Naive thymus-derived CD4-positive, alpha-beta T cell (primary cell): ENCODE results near the gene NRAS. TPM values are rescaled to one million over a fixed set of nuclear protein-coding genes. Genes with fewer than 3 reads are reported as not detected.
"Not testable (repeated sequence)": the region's sequence is repeated elsewhere in the genome, so short reads cannot be mapped to it uniquely, and the experiment has no call there.

Source experiments
- ATAC-seq: fragments of 150-1000 bp; cut with Tn5 transposase; 2 replicates; pipeline ENCODE4 v1.10.0; 2021; ENCODE audit warnings: mild to moderate bottlenecking, moderate library complexity
- CTCF ChIA-PET: fragments of 350-600 bp; sonication (Branson Sonifier 250); formaldehyde crosslinking; loops from one replicate; lab custom pipeline; 2021; ENCODE audit warnings: antibody characterized with exemption; lab: Charles Lee
- POLR2A ChIA-PET: fragments of 350-600 bp; sonication (Branson Sonifier 250); formaldehyde crosslinking; loops from one replicate; lab custom pipeline; 2021; ENCODE audit warnings: antibody characterized with exemption, inconsistent platforms; lab: Charles Lee
- DNase-seq, 9 donors: peaks; one replicate each; pipeline versions ENCODE4 v3.0.0 to v3.0.0-alpha.2; 2020 to 2022; ENCODE audit warnings: mixed read lengths in 1 of 9
- H3K27ac ChIP-seq: one replicate; pipeline ENCODE4 v1.7.0; 2013; ENCODE audit warnings: mild to moderate bottlenecking, low read depth, low read length, moderate library complexity
- H3K27me3 ChIP-seq, 2 donors: one replicate each; pipeline ENCODE4 v1.7.0; 2013; ENCODE audit warnings: low read length in 2 of 2, mild to moderate bottlenecking in 2 of 2, moderate library complexity in 2 of 2; ENCODE audit not compliant: control insufficient read depth in 2 of 2, insufficient read depth in 2 of 2
- H3K36me3 ChIP-seq, 3 experiments: 1 replicate in 2 of 3; 2 replicates in 1 of 3; pipeline ENCODE4 v1.7.0; 2013; ENCODE audit warnings: low read length in 3 of 3, mild to moderate bottlenecking in 3 of 3, moderate library complexity in 1 of 3; ENCODE audit not compliant: insufficient read depth in 3 of 3, control insufficient read depth in 2 of 3
- H3K4me1 ChIP-seq, 2 donors: one replicate each; pipeline ENCODE4 v1.7.0; 2013; ENCODE audit warnings: low read length in 2 of 2, mild to moderate bottlenecking in 2 of 2, moderate library complexity in 1 of 2; ENCODE audit not compliant: control insufficient read depth in 2 of 2, insufficient read depth in 2 of 2
- H3K4me3 ChIP-seq: 2 replicates; pipeline ENCODE4 v1.7.0; 2013; ENCODE audit warnings: mild to moderate bottlenecking, low read length
- H3K9me3 ChIP-seq, 3 experiments: 1 replicate in 2 of 3; 2 replicates in 1 of 3; pipeline ENCODE4 v1.7.0; 2013; ENCODE audit warnings: low read length in 3 of 3; ENCODE audit not compliant: control insufficient read depth in 2 of 3
- H3K27ac Mint-ChIP-seq, 9 donors: one replicate each; pipeline ENCODE4 v1.8.0; 2020 to 2022; ENCODE audit warnings: mixed read lengths in 9 of 9, mild to moderate bottlenecking in 8 of 9, moderate library complexity in 5 of 9, inconsistent platforms in 2 of 9
- H3K27me3 Mint-ChIP-seq, 5 donors: one replicate each; pipeline ENCODE4 v1.8.0; 2021 to 2022; ENCODE audit warnings: mixed read lengths in 5 of 5, mild to moderate bottlenecking in 1 of 5
- H3K36me3 Mint-ChIP-seq, 5 donors: one replicate each; pipeline ENCODE4 v1.8.0; 2020 to 2022; ENCODE audit warnings: mixed read lengths in 5 of 5, mild to moderate bottlenecking in 3 of 5, inconsistent platforms in 1 of 5
- H3K4me1 Mint-ChIP-seq, 7 donors: one replicate each; pipeline ENCODE4 v1.8.0; 2020 to 2022; ENCODE audit warnings: mixed read lengths in 7 of 7, mild to moderate bottlenecking in 3 of 7, inconsistent platforms in 1 of 7
- H3K4me3 Mint-ChIP-seq, 10 donors: one replicate each; pipeline ENCODE4 v1.8.0; 2020 to 2022; ENCODE audit warnings: mild to moderate bottlenecking in 10 of 10, mixed read lengths in 10 of 10, moderate library complexity in 6 of 10, inconsistent platforms in 2 of 10
- H3K9me3 Mint-ChIP-seq, 11 donors: one replicate each; pipeline ENCODE4 v1.8.0; 2020 to 2022; ENCODE audit warnings: mixed read lengths in 11 of 11, mild to moderate bottlenecking in 4 of 11, inconsistent platforms in 1 of 11, moderate library complexity in 1 of 11
- intact Hi-C, 2 donors: fragments of 100-400 bp; cut with micrococcal nuclease; formaldehyde crosslinking; loops; one replicate each; pipeline ENCODE4 v1.15.1; 2023
- polyA plus RNA-seq, 2 donors: library from polyadenylated mRNA; unstranded; fragments of 300-500 nt; fragmentation: Illumina TruSeq; gene quantifications; one replicate each; pipeline ENCODE4 v1.2.3, GENCODE V29; 2021
- total RNA-seq, 6 experiments: library from RNA in 5 of 6; stranded (reverse) in 5 of 6; gene quantifications; 1 replicate in 5 of 6; 2 replicates in 1 of 6; pipeline ENCODE4 v1.2.3 and lab custom pipeline; 2021 to 2026

The NRAS gene
- total and polyA plus RNA-seq, 7 experiments from 2014 or later, result 15.7 to 56.0 (median 23.4) TPM

DNA sequence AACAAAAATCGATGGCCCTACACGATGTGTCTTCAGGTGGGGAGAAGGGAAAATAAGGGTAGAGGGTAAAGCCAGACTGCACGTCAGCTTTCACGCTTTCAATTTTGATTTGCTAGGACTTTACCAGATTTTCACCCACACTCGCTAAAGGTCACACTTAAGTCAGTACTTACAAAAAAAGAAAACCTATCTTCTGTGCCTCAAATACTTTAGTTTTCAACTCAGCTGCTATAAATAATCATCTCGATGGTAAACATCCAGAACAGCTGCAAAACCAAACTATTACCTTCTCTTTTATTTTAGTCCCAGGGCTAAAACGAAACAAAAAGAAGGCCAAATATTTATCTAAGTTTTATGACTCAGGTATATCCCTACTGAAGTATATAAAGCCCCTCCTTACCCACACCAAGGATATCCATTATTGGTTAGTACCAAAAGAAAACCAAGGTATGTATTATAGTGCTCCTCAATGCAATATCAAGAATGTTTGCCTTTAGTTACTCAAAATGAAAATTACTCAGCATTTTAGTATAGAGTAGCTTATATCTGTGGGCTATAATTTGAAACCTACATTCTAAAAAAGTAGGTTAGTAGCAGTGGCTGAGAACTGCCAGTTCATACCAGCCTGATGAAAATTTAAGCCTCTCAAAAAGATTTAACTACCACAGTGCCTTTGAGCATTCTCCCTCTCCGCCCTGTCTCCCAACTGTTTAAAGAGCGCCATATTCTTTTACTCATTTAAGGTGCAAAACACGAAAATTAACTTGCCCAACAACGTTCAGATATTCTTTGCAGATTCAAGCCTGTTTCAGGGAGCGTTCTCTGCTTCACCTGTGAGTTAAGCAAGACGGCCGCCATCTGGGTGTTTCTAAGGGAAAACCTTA, 39.7 kb upstream of the NRAS start:
- Mint-ChIP-seq H3K27ac (peak overlapping the region; percentile 97 to 100 (median 100)), H3K9me3 (peaks cover 0 to 6% (median 0%) of the 10 kb centered on the region in 11 donors), H3K27me3 (no peaks in the 10 kb centered on the region), H3K4me3 (peak overlapping the region; percentile 95 to 100 (median 100)), H3K4me1 (peaks cover 45 to 74% (median 65%) of the 10 kb centered on the region in 7 donors), H3K36me3 (peaks cover 3 to 24% (median 13%) of the 10 kb centered on the region in 5 donors)
- ATAC-seq (no peak), DNase-seq (peak in 1 of 9 donors; percentile 20)
- H3K9me3 ChIP-seq, result no peaks in the 10 kb centered on the region
- H3K36me3 ChIP-seq, result peaks cover 0 to 4% (median 0%) of the 10 kb centered on the region in 3 experiments
- ChIA-PET POLR2A (interaction anchor here (0.6 to 6.4 kb wide), 7 partner anchors 11 to 245 kb away, joined by 3 to 47 read pairs (median 4); partner anchors contain the start of genes BCAS2, NRAS, SIKE1 and TRIM33), CTCF (no interaction called here)
- peaks cover 58 to 62% of the 10 kb centered on the region in 2 donors for H3K4me1 ChIP-seq
- no peaks in the 10 kb centered on the region for H3K27me3 ChIP-seq
- peak overlapping the region; percentile 97 for H3K27ac ChIP-seq
- intact Hi-C loops, result loop anchor here (2.0 to 10.0 kb wide), 8 partner anchors 15 to 1799 kb away; partner anchors contain the start of genes HIPK1 (in 1 of the 2), RSBN1 (in 1 of the 2), SLC16A1 (in 1 of the 2) and VANGL1 (in 1 of the 2)
- H3K4me3 ChIP-seq, result peak overlapping the region; percentile 100

DNA sequence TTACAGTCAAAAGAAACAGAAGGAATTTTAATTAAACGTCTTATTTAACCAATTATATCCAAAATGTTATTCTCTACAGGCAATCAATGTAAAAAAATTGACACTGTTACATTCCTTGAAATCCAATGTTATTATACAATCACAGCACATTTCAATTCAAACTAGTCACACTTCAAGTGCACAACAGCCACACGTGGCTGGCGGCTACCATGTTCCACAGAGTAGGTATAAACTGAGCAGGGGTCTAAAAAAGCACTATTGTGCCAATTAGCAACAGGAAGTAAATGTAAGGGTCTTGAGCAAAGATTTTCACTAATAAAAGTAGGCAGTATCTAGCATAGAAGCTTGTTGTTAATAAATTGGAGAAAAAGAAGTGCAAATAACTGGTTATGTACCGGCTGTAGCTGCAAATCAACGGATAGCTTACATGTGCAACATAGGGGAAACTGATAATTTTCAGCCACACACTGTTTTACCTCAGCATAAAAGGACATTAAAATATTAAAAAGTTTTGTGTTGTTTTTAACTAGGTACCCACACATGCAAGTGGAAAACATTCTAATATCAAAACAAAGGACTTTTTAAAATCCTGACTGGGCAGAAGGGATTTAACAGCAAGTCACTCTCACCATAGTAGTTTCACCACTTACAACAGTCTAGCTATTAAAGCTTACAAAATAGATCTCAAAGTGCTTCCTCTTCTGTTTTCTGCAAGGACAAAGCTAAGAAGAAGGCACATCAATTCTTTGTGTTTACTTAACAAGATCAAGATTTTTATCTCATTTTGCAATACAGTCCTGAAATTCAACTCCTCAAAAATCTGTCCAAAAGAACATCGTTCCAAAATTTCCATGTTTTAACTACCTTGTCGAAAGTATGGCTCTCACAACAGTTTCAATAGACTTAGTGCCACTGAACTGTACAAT, 38.7 kb upstream of the NRAS start:
- H3K27ac Mint-ChIP-seq, result peak overlapping the region; percentile 42 to 100 (median 98)
- peak overlapping the region; percentile 95 to 100 (median 100) for H3K4me3 Mint-ChIP-seq
- no peak for ATAC-seq
- H3K36me3 Mint-ChIP-seq, result peaks cover 3 to 24% (median 13%) of the 10 kb centered on the region in 5 donors
- Histone ChIP-seq H3K27me3 (no peaks in the 10 kb centered on the region), H3K9me3 (no peaks in the 10 kb centered on the region), H3K27ac (peak overlapping the region; percentile 97), H3K36me3 (peaks cover 0 to 9% (median 0%) of the 10 kb centered on the region in 3 experiments), H3K4me3 (peak overlapping the region; percentile 100), H3K4me1 (peaks cover 67 to 72% of the 10 kb centered on the region in 2 donors)
- H3K4me1 Mint-ChIP-seq, result peaks cover 54 to 84% (median 75%) of the 10 kb centered on the region in 7 donors
- POLR2A ChIA-PET, result interaction anchor here (0.6 to 6.4 kb wide), 5 partner anchors 12 to 244 kb away, joined by 3 to 47 read pairs (median 18); partner anchors contain the start of genes NRAS, SIKE1 and TRIM33
- intact Hi-C loops, result loop anchor here (5.0 to 10.0 kb wide), 5 partner anchors 408 to 1798 kb away; partner anchors contain the start of genes RSBN1 (in 1 of the 2), SLC16A1 (in 1 of the 2) and VANGL1 (in 1 of the 2)
- CTCF ChIA-PET, result no interaction called here
- H3K27me3 Mint-ChIP-seq, result no peaks in the 10 kb centered on the region
- peaks cover 0 to 6% (median 0%) of the 10 kb centered on the region in 11 donors for H3K9me3 Mint-ChIP-seq
- DNase-seq, result no peak

GRCh38 chr1:114753702-114754101, 37.1 kb upstream of the NRAS start:
- Histone ChIP-seq H3K36me3 (peaks cover 0 to 23% (median 7%) of the 10 kb centered on the region in 3 experiments), H3K4me3 (peak overlapping the region; percentile 14), H3K4me1 (peaks cover 73 to 80% of the 10 kb centered on the region in 2 donors), H3K27ac (peak overlapping the region; percentile 97)
- peak overlapping the region in 5 of 9 donors; percentile 68 to 100 (median 86) for H3K27ac Mint-ChIP-seq
- DNase-seq, H3K27me3 ChIP-seq, ATAC-seq, CTCF ChIA-PET, H3K9me3 ChIP-seq, H3K9me3 Mint-ChIP-seq, H3K27me3 Mint-ChIP-seq: not testable (repeated sequence)
- peaks cover 69 to 99% (median 90%) of the 10 kb centered on the region in 7 donors for H3K4me1 Mint-ChIP-seq
- POLR2A ChIA-PET, result interaction anchor here (0.6 to 5.4 kb wide), 4 partner anchors 9 to 815 kb away, joined by 3 to 36 read pairs (median 3); partner anchors contain the start of gene NRAS
- intact Hi-C loops, result loop anchor here (1.0 to 10.0 kb wide), 2 partner anchors 7 to 409 kb away; no protein-coding TSS in a partner anchor
- peak overlapping the region; percentile 23 to 100 (median 96) for H3K4me3 Mint-ChIP-seq
- peaks cover 4 to 32% (median 22%) of the 10 kb centered on the region in 5 donors for H3K36me3 Mint-ChIP-seq

- Histone ChIP-seq H3K36me3 (peaks cover 0 to 27% (median 11%) of the 10 kb centered on the region in 3 experiments), H3K4me1 (peaks cover 70 to 82% of the 10 kb centered on the region in 2 donors), H3K27me3 (no peaks in the 10 kb centered on the region), H3K4me3 (no peak overlapping the region), H3K9me3 (no peaks in the 10 kb centered on the region), H3K27ac (no peak overlapping the region)
- POLR2A ChIA-PET, result interaction anchor here (0.6 to 5.4 kb wide), 4 partner anchors 8 to 815 kb away, joined by 3 to 36 read pairs (median 3); partner anchors contain the start of gene NRAS
- peaks cover 70 to 99% (median 90%) of the 10 kb centered on the region in 7 donors for H3K4me1 Mint-ChIP-seq
- CTCF ChIA-PET, result no interaction called here
- H3K9me3 Mint-ChIP-seq, result peaks cover 0 to 5% (median 0%) of the 10 kb centered on the region in 11 donors
- ATAC-seq (no peak), DNase-seq (no peak)
- H3K27ac Mint-ChIP-seq, result peak overlapping the region in 2 of 9 donors; percentile 32 to 44
- no peaks in the 10 kb centered on the region for H3K27me3 Mint-ChIP-seq
- peaks cover 0 to 37% (median 27%) of the 10 kb centered on the region in 5 donors for H3K36me3 Mint-ChIP-seq
- intact Hi-C loops, result loop anchor here in 1 of 2 donors (10.0 kb wide), 1 partner anchor 408 kb away; no protein-coding TSS in a partner anchor
- peak overlapping the region in 9 of 10 donors; percentile 17 to 100 (median 68) for H3K4me3 Mint-ChIP-seq
Observed at GRCh38 chr1:114753143-114753542, 36.6 kb upstream of the NRAS start.

- Histone ChIP-seq H3K27ac (peak overlapping the region; percentile 35), H3K9me3 (no peaks in the 10 kb centered on the region), H3K4me1 (peaks cover 54 to 86% of the 10 kb centered on the region in 2 donors), H3K27me3 (no peaks in the 10 kb centered on the region), H3K36me3 (peaks cover 7 to 26% (median 15%) of the 10 kb centered on the region in 3 experiments), H3K4me3 (no peak overlapping the region)
- Mint-ChIP-seq H3K27ac (peak overlapping the region in 4 of 9 donors; percentile 12 to 69 (median 46)), H3K27me3 (no peaks in the 10 kb centered on the region), H3K4me3 (peak overlapping the region in 8 of 10 donors; percentile 34 to 98 (median 70)), H3K9me3 (no peaks in the 10 kb centered on the region), H3K36me3 (peaks cover 0 to 46% (median 19%) of the 10 kb centered on the region in 5 donors), H3K4me1 (peaks cover 73 to 99% (median 95%) of the 10 kb centered on the region in 7 donors)
- intact Hi-C loops, result loop anchor here in 1 of 2 donors (10.0 kb wide), 1 partner anchor 406 kb away; no protein-coding TSS in a partner anchor
- DNase-seq (no peak), ATAC-seq (no peak)
- ChIA-PET CTCF (no interaction called here), POLR2A (interaction anchor here (0.5 to 1.4 kb wide), 3 partner anchors 34 to 240 kb away, joined by 3 to 4 read pairs (median 3); partner anchors contain the start of genes NRAS and TRIM33)
Observed at GRCh38 chr1:114750780-114751179, 34.2 kb upstream of the NRAS start.
